Pancreas (tissue), 10 donors: Measurements from ENCODE around the gene CAMSAP1. TPM values are rescaled to one million over a fixed set of nuclear protein-coding genes. Genes with fewer than 3 reads are reported as not detected.

Source experiments
- ATAC-seq, 4 donors: fragments of 200-7000 bp; cut with Tn5 transposase; one replicate each; pipeline versions ENCODE4 v1.8.0 to v1.9.1; 2020; ENCODE audit warnings: mild to moderate bottlenecking in 4 of 4, moderate library complexity in 4 of 4
- DNase-seq, 6 donors: peaks; one replicate each; pipeline ENCODE4 v3.0.0-alpha.2; 2020
- FAIRE-seq: peaks from 2 replicates; lab custom pipeline; 2012; peaks lifted over from hg19 to GRCh38; lab: Jason Lieb, UNC
- H3K27ac ChIP-seq, 4 donors: fragments of 200-600 bp; sonication (generic); 1 replicate in 3 of 4; 2 replicates in 1 of 4; pipeline versions ENCODE4 v1.5.0 to v1.8.0; 2020
- H3K27me3 ChIP-seq, 4 donors: fragments of 200-600 bp; one replicate each; pipeline ENCODE4 v1.8.0; 2021
- H3K36me3 ChIP-seq, 3 donors: fragments of 200-600 bp; sonication (generic) in 1 of 3; one replicate each; pipeline versions ENCODE4 v1.5.0 to v1.8.0; 2020 to 2021
- H3K4me1 ChIP-seq, 3 donors: fragments of 200-600 bp; one replicate each; pipeline ENCODE4 v1.8.0; 2021
- H3K4me3 ChIP-seq, 4 donors: fragments of 200-600 bp; sonication (generic) in 2 of 4; one replicate each; pipeline versions ENCODE4 v1.5.0 to v1.8.0; 2020 to 2021
- H3K9me3 ChIP-seq, 4 donors: fragments of 200-600 bp; one replicate each; pipeline ENCODE4 v1.8.0; 2021
- CTCF ChIP-seq, 4 donors: fragments of 200-600 bp; sonication (generic) in 3 of 4; IDR thresholded peaks; one replicate each; pipeline versions ENCODE4 v1.5.0 to v1.8.0; 2021; ENCODE audit warnings: antibody characterized with exemption in 4 of 4
- WGBS, 2 donors: extraction: QIAGEN DNeasy Blood & Tissue Kit; methylation state at CpG; one replicate each; pipeline ENCODE4 v1.1.7; 2013; 5-methylcytosine and 5-hydroxymethylcytosine counted together
- intact Hi-C, 3 donors: fragments of 100-400 bp; cut with DNase I; formaldehyde crosslinking; loops; one replicate each; pipeline versions ENCODE4 v1.11.1 to v1.14.2; 2022
- polyA plus RNA-seq, 2 donors: library from polyadenylated mRNA; stranded (reverse); fragments of 200-250 nt; gene quantifications; one replicate each; pipeline ENCODE4 v1.2.3, GENCODE V29; 2013
- total RNA-seq, 6 donors: library from RNA; stranded (reverse); fragmentation: NEBNext Ultra II Directional in 4 of 6; extraction: Animal tissue kit (Norgen Biotek cat#: 25700) in 4 of 6; gene quantifications; one replicate each; pipeline versions ENCODE4 v1.2.1 to v1.2.4, GENCODE V29; 2021 to 2023
- donor health status: healthy with polysubstance abuse.
- donor health status: DM: no; HTN: no; CAD: no; lungs with moderate emphysema.
- donor health status: DM: no; HTN: no; CAD: no.
- donor health status: control.
- donor health status: control.
- donor health status: Bipolar disorder and iron deficiency.
- donor health status: DM: yes; HTN: yes; CAD: no.
- donor health status: DM: no; HTN: no; CAD: no.
- donor health status: DM: no; HTN: no; CAD: no.
- donor health status: DM: yes; HTN: yes; CAD: no.

Gene CAMSAP1
- total and polyA plus RNA-seq, 8 donors: 3.8 to 20.1 (median 12.7) TPM

- H3K27ac ChIP-seq: no peak overlapping the region
- no peaks in the 10 kb centered on the region for H3K9me3 ChIP-seq
- H3K4me3 ChIP-seq: no peak overlapping the region
- ATAC-seq (no peak), DNase-seq (no peak), FAIRE-seq (no peak)
- WGBS, 2 donors: 63 to 72% methylated on average over 10 to 13 of the region's 13 CpGs
- intact Hi-C loops: no loop called here
- no peak for TF ChIP-seq CTCF (IDR thresholded peaks at IDR 0.05)
- no peaks in the 10 kb centered on the region for H3K36me3 ChIP-seq
- no peaks in the 10 kb centered on the region for H3K4me1 ChIP-seq
- H3K27me3 ChIP-seq: no peaks in the 10 kb centered on the region
Measured at GRCh38 chr9:135772056-135772646, 135.2 kb downstream of the CAMSAP1 start.

- no peak for DNase-seq
- FAIRE-seq: no peak
- TF ChIP-seq CTCF (IDR thresholded peaks at IDR 0.05): no peak
- 65 to 81% methylated on average over 18 to 21 of the region's 21 CpGs for WGBS, 2 donors
- intact Hi-C loops: no loop called here
- Histone ChIP-seq H3K9me3 (no peaks in the 10 kb centered on the region), H3K4me1 (no peaks in the 10 kb centered on the region), H3K27ac (no peak overlapping the region), H3K36me3 (no peaks in the 10 kb centered on the region), H3K4me3 (no peak overlapping the region), H3K27me3 (no peaks in the 10 kb centered on the region)
- ATAC-seq: no peak
Measured at GRCh38 chr9:135771401-135772051, 135.8 kb downstream of the CAMSAP1 start.

- WGBS, 2 donors: 67 to 76% methylated on average over 26 of the region's 26 CpGs
- no peaks in the 10 kb centered on the region for H3K36me3 ChIP-seq
- H3K27ac ChIP-seq: no peak overlapping the region
- no peak for TF ChIP-seq CTCF (IDR thresholded peaks at IDR 0.05)
- H3K4me1 ChIP-seq: no peaks in the 10 kb centered on the region
- H3K27me3 ChIP-seq: no peaks in the 10 kb centered on the region
- no peak overlapping the region for H3K4me3 ChIP-seq
- ATAC-seq: no peak
- H3K9me3 ChIP-seq: no peaks in the 10 kb centered on the region
- DNase-seq: no peak
- intact Hi-C loops: no loop called here
- no peak for FAIRE-seq
Measured at GRCh38 chr9:135770771-135771170, 136.6 kb downstream of the CAMSAP1 start.

DNA sequence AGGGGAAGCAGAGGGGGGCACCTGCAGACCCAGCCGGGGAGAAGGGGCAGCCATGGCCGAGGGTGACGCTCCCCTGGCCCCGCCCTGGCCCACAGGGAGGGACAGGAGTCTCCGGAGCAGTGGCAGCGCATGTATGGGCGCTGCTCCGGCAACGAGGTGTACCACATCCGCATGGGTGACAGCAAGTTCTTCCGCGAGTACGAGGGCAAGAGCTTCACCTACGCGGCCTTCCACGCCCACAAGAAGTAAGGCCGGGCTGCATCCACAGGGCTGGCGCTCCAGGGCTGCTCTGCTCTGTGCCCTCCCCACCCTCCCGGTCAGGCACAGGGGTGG, 137.2 kb downstream of the CAMSAP1 start:
- Histone ChIP-seq H3K4me1 (no peaks in the 10 kb centered on the region), H3K4me3 (no peak overlapping the region), H3K9me3 (no peaks in the 10 kb centered on the region), H3K27ac (no peak overlapping the region), H3K27me3 (no peaks in the 10 kb centered on the region), H3K36me3 (no peaks in the 10 kb centered on the region)
- FAIRE-seq: no peak
- intact Hi-C loops: no loop called here
- no peak for DNase-seq
- no peak for ATAC-seq
- 68 to 76% methylated on average over 17 to 19 of the region's 19 CpGs for WGBS, 2 donors
- TF ChIP-seq CTCF (IDR thresholded peaks at IDR 0.05): no peak

DNA sequence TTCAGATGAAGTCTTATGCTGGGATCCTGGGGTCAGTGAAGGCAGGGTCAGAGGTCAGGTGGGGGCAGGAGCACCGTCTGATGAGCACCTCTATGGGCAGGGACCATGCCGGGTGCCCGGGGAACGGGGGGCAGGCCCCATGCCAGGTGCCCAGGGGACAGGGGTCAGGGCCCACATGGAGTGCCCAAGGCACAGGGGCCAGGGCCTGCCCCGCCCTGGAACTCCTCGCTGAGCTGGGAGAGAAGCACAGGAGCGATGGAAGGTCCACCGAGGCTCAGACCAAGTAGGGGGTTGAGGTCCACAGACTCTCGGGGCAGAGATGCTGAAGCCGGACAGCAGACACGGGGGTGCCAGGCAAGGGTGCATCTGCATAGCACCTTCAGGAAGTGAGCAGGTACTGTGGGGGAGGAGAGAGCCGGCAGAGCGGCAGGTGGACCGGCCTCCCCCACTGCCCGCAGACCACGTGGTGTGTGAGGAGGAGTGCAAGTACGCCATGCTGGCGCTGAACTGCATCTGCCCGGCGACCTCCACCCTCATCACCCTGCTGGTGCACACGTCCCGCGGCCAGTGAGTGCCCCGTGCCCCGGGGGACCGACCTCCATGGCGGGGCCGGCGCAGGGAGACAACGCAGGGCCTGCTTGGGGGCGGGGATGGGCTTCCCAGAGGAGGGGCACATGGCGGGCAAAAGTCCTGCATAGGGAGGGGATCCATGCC, 137.7 kb downstream of the CAMSAP1 start:
- Histone ChIP-seq H3K36me3 (no peaks in the 10 kb centered on the region), H3K27ac (no peak overlapping the region), H3K9me3 (no peaks in the 10 kb centered on the region), H3K27me3 (no peaks in the 10 kb centered on the region), H3K4me1 (no peaks in the 10 kb centered on the region), H3K4me3 (no peak overlapping the region)
- DNase-seq (no peak), FAIRE-seq (no peak), ATAC-seq (no peak)
- 69 to 75% methylated on average over 24 to 32 of the region's 32 CpGs for WGBS, 2 donors
- no peak for TF ChIP-seq CTCF (IDR thresholded peaks at IDR 0.05)
- intact Hi-C loops: no loop called here
